COLO668 (cell line): ENCODE data around the gene TAS1R2.
"Not testable (repeated sequence)": the region's sequence is repeated elsewhere in the genome, so short reads cannot be mapped to it uniquely, and the experiment has no call there.

Experiments used
- DNase-seq: peaks from one replicate; lab custom pipeline; 2025; ENCODE audit not compliant: unreplicated experiment; lab: John Stamatoyannopoulos, UW

TAS1R2 gene

DNA sequence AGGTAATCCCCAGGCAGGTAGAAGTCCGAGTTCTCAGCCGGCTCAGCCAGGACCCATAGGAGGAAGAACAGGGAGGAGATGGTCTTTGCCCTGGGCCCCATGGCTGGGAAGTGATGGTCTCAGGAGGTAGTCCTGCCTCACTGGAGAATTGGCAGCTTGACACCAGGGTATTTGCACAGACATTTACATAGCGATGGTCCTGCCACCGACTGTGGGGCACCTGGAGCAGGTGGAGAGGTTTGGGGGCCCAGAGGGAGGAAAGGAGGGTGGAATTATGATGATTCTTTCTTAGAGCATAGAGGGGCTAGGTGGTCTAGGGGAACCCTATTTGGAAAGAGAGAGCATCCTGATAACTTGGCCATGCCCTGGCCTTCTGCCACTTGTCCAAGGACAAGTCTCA lies at the start of gene TAS1R2:
Gene TAS1R2, minus strand, starts transcription at position 101 of the 400 bp plus-strand sequence. Its CDS starts 0 bp downstream, at position 101.
- no peak for DNase-seq

DNA sequence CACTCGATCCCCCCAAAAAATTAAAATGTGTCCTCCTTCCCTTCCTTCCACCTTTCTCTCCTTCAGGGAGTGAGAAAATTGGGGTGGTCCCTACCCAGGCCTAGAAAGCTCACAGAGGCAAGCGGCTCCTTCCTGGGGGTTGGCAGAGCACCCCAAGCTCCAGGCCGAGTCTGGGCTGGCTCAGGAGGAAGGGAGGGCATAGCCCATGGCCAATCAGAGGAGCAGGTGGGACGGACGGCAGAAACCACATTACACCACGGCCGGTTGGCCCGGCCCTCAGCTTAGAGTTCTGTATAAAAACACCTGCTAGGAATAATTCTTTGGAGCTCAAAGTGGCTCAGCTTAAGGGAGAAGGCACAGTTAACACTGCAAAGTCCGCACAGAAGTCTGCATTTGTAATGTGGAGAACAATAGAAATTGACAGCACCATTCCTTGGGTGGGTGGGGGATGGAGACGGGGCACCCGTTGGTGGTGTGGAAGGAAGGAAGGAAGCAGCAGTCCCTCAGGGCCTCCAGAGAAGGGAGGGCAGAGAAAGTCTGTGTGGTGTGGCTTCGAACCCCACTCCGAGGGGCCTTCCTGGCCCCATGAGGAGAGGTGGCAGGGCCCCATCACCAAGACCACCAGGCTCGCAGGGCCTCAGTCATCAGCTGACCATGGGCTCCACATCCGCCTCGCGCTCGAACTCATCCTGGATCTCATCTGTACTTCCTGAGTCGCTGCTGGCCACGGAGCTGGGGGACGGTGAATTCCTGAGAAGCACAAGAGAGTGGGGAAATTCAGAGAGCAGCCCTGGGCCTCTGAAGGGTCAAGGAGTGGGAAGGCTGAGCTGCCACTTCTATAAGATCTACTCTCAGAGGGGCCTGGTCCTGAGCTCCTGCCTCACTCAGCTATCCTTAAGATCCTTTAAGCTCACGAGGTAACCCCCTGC lies 48.7 kb upstream of the TAS1R2 start:
- DNase-seq: no peak

DNA sequence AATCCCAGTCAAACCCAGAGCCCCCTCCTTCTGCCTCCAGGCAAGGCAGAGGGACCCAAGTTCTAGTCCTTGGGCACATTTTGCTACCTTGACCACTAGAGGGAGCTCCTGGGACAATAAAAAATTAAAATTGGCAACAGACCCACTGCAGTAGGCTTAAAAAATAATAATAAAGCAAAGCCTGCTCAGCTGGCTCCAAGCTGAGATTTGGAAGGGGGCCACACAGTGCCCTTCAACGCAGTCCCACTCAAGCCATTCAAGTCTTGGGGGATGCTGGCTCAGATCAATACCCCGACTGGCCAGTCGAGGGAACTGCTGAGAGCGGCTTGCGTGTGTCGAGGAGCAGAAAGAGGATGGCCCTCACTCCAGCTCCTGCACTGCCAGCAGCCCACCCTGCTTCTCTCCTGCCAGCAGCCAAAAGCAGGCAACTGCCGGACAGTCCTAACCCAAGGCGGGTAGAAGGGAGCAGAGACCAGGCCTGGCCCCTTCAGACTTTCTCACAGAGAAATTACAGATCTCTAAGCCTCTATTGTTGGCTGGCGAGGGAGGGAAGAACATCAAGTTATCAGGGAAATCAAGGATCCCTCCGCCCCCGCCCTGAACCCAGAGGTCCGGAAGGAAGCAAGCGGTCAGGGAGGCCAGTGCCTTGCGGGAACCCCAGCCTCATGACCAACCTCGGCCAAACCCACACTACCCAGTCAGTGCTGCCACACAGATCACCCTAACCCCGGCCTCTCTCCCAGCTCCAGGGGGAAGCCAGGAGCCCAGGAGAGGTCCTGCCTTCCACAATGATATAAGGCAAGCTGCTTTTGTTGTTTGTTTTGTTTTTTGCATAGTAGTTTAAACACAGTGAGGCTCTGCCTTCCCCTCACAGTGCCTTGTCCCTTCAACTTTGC lies 47.8 kb upstream of the TAS1R2 start:
- DNase-seq: peak; percentile 70

DNA sequence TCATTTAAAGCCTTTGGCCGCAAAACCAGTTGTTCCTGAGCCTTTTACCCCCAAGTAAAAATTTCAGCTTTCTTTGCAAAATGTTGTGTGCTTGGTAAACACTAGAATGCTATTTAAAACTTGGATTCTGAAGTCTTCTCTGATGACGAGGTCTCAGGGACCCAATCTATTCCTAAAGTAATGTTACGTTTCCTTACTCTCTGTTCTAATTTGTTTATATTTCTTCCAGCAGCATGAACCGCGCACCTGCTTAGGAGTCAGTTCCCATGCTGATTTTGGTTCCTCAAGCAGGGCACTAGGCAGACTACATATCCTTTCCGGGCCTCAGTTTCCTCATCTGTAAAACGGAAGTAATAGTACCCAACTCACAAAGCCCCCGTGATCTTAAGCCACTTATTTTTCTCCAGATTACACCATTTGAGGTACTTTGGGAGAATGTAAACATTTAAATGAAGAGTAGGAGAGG lies 43.9 kb upstream of the TAS1R2 start:
- DNase-seq: no peak

DNA sequence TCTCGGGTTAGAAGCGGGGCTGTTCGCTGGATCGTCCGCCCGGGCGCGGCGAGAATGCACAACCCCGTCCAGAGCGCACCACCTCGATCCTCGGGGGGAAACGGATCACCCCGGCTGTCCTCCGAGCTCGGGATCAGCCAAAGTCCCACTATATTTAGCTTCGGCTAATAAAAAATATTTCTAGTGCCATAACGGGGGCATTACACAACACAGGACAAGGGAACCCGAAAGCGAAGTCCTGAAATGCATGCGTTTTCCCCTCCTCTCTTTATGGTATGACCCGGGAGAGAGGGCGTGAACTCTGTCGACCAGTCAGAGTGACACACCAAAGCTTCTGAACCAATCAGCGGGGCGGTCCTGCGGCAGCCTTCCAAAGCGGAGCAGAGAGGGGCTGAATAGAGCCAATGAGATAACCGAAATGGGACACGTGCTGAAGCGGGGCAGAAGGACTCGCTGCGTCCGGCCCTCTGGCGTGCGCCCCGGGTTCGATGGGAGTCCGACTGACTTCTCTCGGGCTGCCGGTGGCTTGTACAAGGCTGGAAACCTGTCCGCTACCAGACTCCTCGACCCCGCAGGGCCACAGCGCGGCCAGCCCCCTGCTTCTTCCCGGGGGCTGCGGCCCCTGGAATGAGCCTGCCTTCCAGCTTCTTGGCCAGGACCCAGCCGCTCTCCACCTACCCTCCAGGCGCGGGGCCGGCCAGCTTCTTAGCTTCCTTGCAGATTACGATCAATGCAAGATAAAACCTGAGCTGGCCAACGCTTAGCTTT lies 43.2 kb upstream of the TAS1R2 start, which contains the start of gene ALDH4A1:
Gene ALDH4A1, minus strand, starts transcription at position 33 of the 768 bp plus-strand sequence. Its CDS starts 32 bp downstream, at position 1.
- DNase-seq: peak; percentile 98

DNA sequence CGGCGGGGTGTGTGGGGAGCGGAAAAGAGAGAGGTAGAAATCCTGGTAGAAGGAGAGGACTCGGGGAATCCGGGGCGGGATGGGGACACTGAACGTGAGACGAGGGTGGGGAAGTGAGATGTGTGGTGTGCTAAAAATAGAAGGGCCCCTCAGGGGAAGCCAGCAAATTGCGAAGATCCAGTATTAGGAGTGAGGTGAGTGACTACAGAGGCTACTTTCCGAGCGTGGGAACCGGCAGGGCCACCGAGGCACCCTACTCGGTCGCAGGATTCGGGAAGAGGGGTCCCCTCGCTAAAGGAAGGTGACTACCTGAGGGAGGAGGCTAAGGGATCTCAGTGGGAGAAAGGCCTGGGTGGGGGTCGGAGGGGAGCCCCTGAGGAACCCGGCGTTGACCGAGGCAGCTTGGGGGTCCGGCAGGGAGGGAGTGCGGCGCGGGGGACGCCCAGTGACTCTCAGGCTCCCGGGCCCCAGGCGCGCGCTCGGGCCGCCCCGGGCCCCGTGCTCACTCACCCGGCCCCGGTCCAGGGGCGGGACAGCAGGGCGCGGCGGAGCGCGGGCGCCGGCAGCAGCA lies 42.6 kb upstream of the TAS1R2 start:
- peak; percentile 56 for DNase-seq

DNA sequence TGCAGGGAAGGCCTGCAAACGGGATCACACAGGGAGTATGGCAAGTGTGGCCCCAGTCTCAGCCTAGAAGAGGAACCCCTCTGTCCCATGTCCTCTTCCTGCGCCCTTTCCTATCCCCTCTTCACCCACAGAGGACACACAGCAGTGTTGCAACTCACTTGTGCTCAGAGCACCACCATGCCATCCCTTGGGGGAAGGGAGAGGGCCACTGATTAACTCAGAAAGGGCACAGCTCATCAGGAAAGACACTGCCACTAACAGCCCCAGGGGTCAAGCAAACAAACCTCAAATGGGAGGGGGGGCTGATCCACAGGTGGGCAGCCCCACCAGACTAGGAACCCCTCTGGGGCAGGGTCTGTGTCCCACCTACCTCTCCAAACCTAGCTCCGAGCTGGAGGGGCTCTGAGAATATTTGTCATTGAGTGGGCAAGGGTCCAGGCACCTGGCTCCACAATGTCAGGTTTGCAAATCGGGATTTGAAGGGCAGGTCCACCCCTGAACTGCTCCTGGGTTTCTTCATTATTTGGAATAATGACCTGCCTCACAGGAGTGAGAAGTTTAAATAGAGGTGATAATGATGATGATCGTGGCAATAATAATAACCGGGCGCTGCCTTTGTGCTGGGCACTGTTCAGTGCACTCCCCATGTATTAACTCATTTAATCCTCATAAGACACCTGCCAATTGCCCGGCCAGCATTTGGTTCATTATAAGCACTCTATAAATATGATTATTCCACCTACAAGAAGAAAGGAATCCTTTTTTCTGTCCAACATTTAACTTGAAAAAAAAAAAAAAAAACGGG lies 41.9 kb upstream of the TAS1R2 start:
- peak; percentile 33 for DNase-seq

DNA sequence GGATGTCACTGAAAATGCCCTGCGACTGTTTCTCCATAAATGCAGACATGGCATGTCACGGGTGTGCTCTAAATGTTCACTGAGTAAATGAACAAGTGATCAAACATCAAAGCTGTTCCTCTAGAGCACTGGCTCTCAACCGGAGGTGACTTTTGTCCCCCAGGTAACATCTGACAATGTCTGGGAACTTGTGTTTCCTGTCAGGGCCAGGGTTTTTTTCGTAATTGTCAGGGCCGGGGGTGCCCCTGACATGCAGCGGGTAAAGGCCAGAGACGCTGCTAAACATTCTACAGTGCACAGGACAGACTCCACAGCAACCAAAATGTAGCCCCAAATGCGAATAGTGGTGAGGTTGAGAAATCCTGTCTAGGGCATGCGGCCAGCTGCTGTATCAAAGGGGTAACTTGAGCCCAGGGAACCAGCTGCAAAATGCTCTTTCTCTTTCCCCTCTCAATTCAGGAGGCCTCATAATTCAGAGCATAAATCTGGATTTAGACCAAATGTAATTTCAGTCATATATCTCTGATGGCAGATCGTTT lies 40.9 kb upstream of the TAS1R2 start:
- peak; percentile 40 for DNase-seq

DNA sequence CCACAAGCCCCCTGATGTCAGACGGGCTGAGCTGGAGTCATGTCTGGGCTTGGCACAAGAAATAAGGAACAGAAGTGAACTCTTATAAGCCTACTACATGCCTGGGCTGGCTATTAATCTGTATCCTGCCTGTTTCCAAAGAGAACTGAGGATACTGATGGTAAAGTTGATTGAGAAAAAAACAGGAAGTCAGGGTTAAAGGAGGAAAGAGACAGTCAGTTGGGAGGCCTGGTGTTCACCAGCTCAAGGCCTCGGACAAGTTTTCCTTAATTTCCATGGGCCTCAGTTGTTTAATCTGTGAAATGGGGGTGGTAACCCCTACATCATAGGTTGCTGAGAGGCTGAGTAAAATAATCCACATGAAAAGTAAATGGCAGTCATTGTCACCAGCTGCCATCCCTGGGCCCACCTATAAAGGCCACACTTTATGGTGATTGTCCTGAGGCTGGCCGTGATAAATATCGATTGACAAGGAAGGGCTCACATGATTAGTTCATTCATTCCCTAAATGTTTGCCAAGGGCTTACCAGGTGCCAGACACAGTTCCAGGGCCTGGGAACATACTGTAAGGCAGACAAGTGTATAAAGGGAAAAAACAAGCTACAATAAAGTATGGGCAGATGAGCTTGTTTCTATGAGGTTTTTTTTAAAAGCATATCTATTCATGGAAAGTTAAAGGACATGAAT lies 40.0 kb upstream of the TAS1R2 start:
- peak; percentile 45 for DNase-seq

DNA sequence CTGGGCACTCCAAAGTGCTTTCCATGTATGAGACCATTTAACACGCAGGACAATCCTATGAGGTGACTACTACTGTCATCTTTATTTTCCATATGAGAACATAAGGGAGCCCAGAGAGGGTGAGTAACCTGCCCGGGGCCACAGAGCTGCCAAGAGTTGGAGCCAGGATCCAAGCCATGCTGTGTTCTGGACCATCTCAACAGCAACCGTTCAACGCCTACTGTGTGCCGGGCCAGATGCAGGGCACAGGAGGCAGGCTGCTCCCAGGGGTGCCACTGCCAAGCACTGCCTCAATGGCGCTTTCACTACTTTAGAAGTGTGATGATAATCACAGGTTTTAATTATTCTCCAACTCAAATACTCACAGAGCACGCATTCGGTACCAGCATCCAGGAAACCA lies 39.1 kb upstream of the TAS1R2 start:
- no peak for DNase-seq

DNA sequence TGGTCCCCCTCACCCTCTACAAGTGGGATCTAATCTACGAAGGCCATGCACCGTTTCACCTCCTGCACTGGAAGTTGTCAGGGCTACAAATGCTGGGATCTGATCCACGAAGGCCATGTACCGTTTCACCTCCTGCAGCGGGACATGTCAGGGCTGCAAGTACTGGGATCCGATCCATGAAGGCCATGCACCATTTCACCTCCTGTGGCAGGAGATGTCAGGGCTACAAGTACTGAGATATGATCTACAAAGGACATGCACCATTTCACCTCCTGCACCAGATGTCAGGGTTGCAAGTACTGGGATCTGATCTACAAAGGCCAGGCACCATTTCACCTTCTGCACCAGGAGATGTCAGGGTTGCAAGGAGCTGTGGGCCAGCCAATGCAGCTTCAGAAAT lies 35.9 kb upstream of the TAS1R2 start:
- DNase-seq: no peak

DNA sequence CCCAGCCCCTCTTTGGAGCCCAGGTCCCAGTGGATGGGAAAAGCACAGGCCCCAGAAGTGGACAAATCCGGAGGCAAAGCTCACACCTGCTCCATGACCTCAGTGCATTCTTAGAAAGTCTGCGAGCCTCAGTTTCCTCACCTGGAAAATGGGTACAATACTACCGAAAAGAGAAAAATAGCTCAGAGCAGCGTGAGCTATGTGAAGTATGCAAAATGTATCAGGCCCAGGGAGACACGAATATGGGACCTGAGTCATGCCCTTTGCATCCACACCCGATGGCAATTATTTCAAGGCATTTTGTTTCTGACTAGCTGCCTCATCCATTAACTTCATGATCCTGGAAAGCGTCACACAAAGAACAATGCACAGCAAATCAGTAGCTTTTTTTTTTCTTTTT lies 33.7 kb upstream of the TAS1R2 start:
- DNase-seq: no peak

DNA sequence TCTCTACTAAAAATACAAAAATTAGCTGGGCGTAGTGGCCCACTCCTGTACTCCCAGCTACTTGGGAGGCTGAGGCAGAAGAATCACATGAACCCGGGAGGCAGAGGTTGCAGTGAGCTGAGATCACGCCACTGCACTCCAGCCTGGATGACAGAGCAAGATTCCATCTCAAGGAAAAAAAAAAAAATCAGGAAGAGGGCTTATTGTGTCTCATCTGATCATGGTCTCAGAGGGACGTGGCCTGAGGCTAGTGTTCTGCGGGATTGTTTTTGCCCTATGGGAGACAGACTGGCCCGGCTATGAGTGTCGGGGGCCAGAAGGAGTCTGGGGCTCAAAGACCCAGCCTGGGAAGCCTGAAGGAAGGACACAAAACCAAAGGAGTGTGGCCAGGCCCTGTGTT lies 32.4 kb upstream of the TAS1R2 start:
- not testable (repeated sequence) for DNase-seq

DNA sequence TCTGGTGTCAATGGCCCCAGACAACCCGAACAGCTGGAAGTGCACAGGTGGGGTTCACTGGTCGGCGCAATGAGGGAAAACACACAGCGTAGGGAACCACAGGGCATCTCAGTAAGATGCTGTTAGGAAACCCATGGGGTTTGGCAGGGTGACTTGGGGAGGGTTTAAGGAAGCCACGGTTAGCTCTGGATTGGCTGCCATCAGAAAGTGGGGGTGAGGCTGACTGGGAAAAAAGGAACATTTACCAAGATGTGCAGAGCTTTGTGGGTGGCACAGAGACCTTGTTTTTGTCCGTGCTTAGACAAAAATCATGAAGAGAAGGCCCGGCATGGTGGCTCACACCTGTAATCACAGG lies 31.9 kb upstream of the TAS1R2 start:
- DNase-seq: no peak

DNA sequence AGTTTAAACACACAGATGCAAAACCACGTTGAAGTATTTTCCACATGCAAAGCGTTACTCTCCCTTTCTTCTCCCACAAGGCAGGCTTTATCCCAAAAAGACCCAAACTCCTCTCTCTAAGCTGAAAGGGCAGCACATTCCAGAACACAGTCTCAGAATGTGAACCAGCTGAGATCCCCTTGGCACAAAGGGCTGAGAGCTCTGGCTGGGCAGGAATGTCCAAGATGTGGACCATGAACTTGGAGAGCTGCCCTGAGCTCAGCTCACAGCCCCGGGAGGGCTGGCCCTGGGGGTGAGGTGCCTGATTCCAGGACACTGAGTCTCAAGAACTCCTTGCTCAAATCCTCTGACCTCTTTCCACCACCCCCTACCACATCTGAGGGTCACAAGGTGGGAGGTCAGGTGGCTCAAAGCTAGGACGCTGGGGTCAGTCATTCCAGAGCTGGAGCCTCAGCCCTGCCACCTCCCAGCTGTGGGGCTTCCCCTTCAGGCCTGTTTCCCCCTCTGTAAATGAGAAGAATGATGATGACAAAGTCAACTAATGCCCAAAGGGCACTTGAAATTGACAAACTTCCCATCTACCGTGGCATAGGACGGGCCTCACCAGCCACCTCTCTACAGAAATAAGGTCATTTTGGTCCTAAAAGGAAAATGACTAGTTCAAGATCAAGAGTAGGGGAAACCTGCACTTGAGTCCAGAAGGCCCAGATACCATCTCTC lies 31.4 kb upstream of the TAS1R2 start:
- no peak for DNase-seq

DNA sequence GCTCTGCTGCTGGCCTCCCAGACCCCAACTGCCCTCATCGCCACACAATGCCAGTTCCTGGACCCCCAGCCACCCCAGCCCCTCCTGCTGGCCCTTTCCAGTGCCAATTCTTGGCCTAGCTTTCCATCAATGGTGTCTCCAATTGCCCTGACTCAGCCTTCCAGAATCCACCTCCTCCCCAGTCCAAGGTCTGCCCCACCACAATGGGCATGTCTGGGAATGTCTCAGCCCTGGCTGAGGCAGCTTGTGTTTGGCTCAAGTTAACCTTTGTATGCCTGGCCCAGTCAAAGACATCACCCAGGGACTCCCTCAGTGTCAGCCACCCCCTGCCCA lies 26.5 kb upstream of the TAS1R2 start:
- no peak for DNase-seq

DNA sequence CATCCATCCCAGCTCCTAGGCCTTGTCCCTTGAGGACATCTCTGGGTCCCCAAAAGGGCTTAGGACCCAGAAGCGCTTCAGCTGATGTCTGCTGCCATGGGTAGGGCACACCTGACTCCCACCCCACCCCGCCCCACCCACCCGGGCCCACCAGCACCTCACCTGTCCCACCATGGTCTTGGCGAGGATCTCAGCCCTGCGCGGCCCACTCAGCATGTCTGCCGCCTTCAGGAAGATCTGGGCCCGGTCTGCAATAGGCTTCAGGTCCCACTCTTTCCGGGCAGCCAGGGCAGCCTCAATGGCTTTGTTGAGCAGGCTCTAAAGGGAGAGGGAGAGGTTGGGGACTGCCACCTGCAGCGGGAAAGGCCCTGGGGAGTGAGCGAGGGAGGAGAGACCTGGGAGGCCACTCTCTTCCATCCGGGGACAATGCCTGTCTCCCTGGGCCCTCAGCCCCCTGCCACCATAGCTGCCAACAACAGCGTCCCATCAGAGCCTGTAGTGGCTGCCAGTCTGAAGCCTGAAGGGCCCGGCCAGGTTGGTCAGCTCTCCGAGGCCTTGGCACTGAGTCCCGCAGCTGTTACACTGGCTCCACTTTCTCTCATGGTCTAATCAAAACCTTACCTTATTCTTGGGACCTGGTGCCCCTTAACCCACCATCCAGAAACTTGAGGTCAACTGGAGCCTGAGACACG lies 26.0 kb upstream of the TAS1R2 start:
- DNase-seq: no peak

DNA sequence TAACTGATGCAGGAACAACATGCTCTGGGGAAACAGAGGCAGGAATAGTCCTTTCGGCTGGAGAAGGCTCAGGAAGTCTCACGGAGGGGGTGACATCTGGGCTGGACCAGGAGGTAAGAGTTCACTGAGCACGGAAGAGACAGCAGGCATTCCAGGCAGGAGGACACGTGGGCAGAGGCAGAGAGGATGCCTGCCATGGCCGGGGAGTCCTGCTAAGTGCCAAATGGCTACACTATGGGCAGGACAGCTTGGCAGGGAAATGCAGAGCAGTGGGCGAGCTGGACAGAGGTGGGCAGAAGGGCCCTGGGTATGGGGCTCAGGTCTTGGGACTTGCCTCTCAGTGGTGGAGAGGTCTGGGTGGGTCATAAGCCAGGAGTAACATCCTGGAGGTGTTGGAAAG lies 25.3 kb upstream of the TAS1R2 start:
- no peak for DNase-seq
